Tibial nerve (tissue), 4 donors: ENCODE measurements around the gene FGFR1OP2. TPM values are rescaled to one million over a fixed set of nuclear protein-coding genes. Genes with fewer than 3 reads are reported as not detected.

Experiments used
- DNase-seq, 2 donors: peaks; one replicate each; pipeline ENCODE4 v3.0.0-alpha.2; 2019; ENCODE audit warnings: low spot score in 2 of 2
- H3K27ac ChIP-seq, 4 donors: fragments of 200-600 bp; sonication (generic) in 3 of 4; one replicate each; pipeline ENCODE4 v1.5.1; 2017 to 2019; ENCODE audit warnings: mild to moderate bottlenecking in 1 of 4
- H3K27me3 ChIP-seq, 2 donors: fragments of 200-600 bp; sonication (generic) in 1 of 2; one replicate each; pipeline versions ENCODE4 v1.5.1 to v1.6.0; 2017 to 2019
- H3K36me3 ChIP-seq, 3 donors: fragments of 200-600 bp; sonication (generic); one replicate each; pipeline ENCODE4 v1.5.1; 2018 to 2019
- H3K4me1 ChIP-seq, 4 donors: fragments of 200-600 bp; sonication (generic) in 3 of 4; one replicate each; pipeline ENCODE4 v1.5.1; 2017 to 2019
- H3K4me3 ChIP-seq, 4 donors: fragments of 200-600 bp; sonication (generic) in 3 of 4; one replicate each; pipeline ENCODE4 v1.5.1; 2017 to 2019; ENCODE audit warnings: mild to moderate bottlenecking in 1 of 4, moderate library complexity in 1 of 4
- H3K9me3 ChIP-seq, 4 donors: fragments of 200-600 bp; sonication (generic) in 3 of 4; one replicate each; pipeline ENCODE4 v1.5.1; 2017 to 2019
- EP300 ChIP-seq, 2 donors: sonication (generic); formaldehyde crosslinking; IDR thresholded peaks; one replicate each; pipeline ENCODE4 v1.6.1; 2017; ENCODE audit warnings: antibody characterized with exemption in 2 of 2, mild to moderate bottlenecking in 1 of 2
- POLR2A ChIP-seq, 2 donors: fragments of 450-650 bp; IDR thresholded peaks; one replicate each; pipeline ENCODE4 v1.6.1; 2017; ENCODE audit warnings: antibody characterized with exemption in 2 of 2, mild to moderate bottlenecking in 2 of 2, moderate library complexity in 2 of 2
- WGBS, 2 donors: methylation state at CpG; one replicate each; pipeline ENCODE4 v1.1.5; 2018; 5-methylcytosine and 5-hydroxymethylcytosine counted together
- total RNA-seq, 4 donors: library from RNA; depleted of rRNA; stranded (reverse); fragments of >200 nt; gene quantifications; one replicate each; pipeline ENCODE4 v1.1.0, GENCODE V29; 2016
- TF ChIP-seq, protein P1 (sequence below), 5 experiments: fragments of 200-600 bp in 3 of 5; fragments of 450-650 bp in 2 of 5; sonication (generic) in 3 of 5; IDR thresholded peaks; one replicate each; pipeline ENCODE4 v1.5.1; 2016 to 2019; ENCODE audit warnings: antibody characterized with exemption in 5 of 5, mild to moderate bottlenecking in 3 of 5, moderate library complexity in 2 of 5

The FGFR1OP2 gene
- total RNA-seq, 4 donors from 2014 or later, result 106 to 142 (median 129) TPM

DNA sequence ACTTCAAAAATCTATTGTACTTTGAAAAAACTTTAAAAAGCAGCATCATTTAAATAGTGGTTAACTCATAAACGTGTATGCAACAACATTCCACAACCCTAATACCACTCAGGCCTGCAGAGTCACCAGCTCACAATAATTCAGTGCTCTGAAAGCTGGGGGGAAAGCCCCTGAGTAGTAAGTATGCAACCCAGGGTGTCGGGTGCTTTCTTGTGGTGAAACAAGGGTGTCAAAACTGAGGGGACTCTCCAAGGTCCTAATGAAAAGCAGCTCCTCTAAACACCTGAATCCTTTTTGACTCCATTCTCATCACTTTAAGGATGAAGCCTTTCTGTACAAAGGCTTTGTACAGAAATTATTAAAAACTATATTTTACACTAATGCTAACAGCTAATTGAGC is 33.7 kb downstream of the FGFR1OP2 start:
- H3K27me3 ChIP-seq, result no peaks in the 10 kb centered on the region
- no peak overlapping the region for H3K4me3 ChIP-seq
- no peaks in the 10 kb centered on the region for H3K4me1 ChIP-seq
- no peaks in the 10 kb centered on the region for H3K9me3 ChIP-seq
- no peak for TF ChIP-seq EP300 (IDR thresholded peaks at IDR 0.05)
- no peak for TF ChIP-seq POLR2A (IDR thresholded peaks at IDR 0.05)
- TF ChIP-seq, protein P1, sequence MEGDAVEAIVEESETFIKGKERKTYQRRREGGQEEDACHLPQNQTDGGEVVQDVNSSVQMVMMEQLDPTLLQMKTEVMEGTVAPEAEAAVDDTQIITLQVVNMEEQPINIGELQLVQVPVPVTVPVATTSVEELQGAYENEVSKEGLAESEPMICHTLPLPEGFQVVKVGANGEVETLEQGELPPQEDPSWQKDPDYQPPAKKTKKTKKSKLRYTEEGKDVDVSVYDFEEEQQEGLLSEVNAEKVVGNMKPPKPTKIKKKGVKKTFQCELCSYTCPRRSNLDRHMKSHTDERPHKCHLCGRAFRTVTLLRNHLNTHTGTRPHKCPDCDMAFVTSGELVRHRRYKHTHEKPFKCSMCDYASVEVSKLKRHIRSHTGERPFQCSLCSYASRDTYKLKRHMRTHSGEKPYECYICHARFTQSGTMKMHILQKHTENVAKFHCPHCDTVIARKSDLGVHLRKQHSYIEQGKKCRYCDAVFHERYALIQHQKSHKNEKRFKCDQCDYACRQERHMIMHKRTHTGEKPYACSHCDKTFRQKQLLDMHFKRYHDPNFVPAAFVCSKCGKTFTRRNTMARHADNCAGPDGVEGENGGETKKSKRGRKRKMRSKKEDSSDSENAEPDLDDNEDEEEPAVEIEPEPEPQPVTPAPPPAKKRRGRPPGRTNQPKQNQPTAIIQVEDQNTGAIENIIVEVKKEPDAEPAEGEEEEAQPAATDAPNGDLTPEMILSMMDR (IDR thresholded peaks at IDR 0.05), result no peak
- 74 to 80% methylated on average over 2 of the region's 2 CpGs for WGBS, 2 donors
- no peak overlapping the region for H3K27ac ChIP-seq
- no peak for DNase-seq
- H3K36me3 ChIP-seq, result peaks cover 0 to 90% (median 9%) of the 10 kb centered on the region in 3 donors

DNA sequence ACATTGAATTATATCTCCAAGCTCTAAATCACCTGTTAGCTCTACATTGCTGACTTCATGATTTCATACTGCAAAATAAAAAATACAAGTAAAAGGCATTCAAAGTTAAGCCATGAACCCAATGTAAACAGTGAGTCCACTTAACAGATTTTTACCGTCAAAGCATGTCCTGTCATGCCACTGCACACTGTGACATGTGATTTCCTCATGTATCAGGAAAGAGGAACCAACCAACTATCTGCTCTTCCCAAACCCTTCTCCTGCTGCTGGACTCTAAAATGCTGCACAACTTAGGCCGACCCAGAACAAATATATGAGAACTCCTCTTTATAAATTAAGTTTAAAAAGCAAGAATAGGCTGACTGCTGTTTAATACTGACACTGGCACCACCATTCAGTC is 38.4 kb downstream of the FGFR1OP2 start:
- no peak overlapping the region for H3K27ac ChIP-seq
- peak in 1 of 2 donors; percentile 24 for TF ChIP-seq EP300 (IDR thresholded peaks at IDR 0.05)
- TF ChIP-seq POLR2A (IDR thresholded peaks at IDR 0.05), result no peak
- no peak overlapping the region for H3K4me3 ChIP-seq
- 91% methylated on average over 2 of the region's 2 CpGs for WGBS, 2 donors
- H3K36me3 ChIP-seq, result peaks cover 0 to 94% (median 9%) of the 10 kb centered on the region in 3 donors
- DNase-seq, result no peak
- no peaks in the 10 kb centered on the region for H3K9me3 ChIP-seq
- H3K27me3 ChIP-seq, result no peaks in the 10 kb centered on the region
- peaks cover 0 to 7% (median 0%) of the 10 kb centered on the region in 4 donors for H3K4me1 ChIP-seq

DNA sequence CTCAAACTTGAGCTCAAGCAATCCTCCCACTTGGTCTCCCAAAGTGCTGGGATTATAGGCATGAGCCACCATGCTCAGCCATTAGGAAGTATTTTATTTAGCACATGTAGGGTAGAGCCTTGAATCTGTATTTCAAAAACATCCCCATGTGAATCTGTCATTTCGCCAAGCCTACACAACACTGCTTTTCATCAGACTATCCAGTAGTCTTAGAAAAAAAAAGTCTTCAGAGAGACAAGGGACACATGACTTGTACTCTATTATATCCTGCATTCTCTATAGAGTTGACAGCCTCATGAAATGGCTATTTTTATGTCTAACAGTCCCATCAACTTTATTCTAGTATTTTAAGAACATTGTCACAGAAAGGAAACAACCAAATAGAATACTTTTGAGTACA is 40.5 kb downstream of the FGFR1OP2 start:
- Histone ChIP-seq H3K4me3 (no peak overlapping the region), H3K36me3 (peaks cover 0 to 93% (median 9%) of the 10 kb centered on the region in 3 donors), H3K27me3 (no peaks in the 10 kb centered on the region), H3K4me1 (peaks cover 0 to 7% (median 0%) of the 10 kb centered on the region in 4 donors), H3K27ac (no peak overlapping the region), H3K9me3 (no peaks in the 10 kb centered on the region)
- WGBS, 2 donors, result 50 to 54% methylated on average over 1 of the region's 1 CpG
- TF ChIP-seq, protein P1 (IDR thresholded peaks at IDR 0.05), result no peak
- TF ChIP-seq EP300 (IDR thresholded peaks at IDR 0.05) (no peak), POLR2A (IDR thresholded peaks at IDR 0.05) (no peak)
- no peak for DNase-seq

DNA sequence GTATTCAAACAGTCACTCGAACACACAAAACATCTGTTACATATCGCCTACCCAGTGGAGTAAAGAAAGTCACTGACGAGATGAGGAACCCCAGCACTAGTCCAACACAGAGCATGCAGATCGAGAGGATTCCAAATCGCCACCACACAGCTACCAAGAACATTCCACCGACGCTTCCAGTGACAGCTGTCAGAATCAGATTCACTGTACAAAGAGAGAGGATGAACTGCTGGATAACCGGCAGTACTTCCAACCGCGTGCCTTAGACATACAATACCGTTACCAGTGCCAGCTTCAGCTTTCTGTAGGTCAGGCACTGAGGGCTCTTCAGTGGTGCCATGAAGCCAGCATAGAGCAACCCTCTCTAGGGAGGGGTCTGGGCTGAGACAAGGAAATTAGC is 41.5 kb downstream of the FGFR1OP2 start:
- Histone ChIP-seq H3K4me1 (peaks cover 0 to 7% (median 0%) of the 10 kb centered on the region in 4 donors), H3K4me3 (no peak overlapping the region), H3K27me3 (no peaks in the 10 kb centered on the region), H3K9me3 (no peaks in the 10 kb centered on the region), H3K36me3 (peaks cover 0 to 84% (median 7%) of the 10 kb centered on the region in 3 donors), H3K27ac (no peak overlapping the region)
- no peak for DNase-seq
- TF ChIP-seq, protein P1 (IDR thresholded peaks at IDR 0.05), result no peak
- TF ChIP-seq EP300 (IDR thresholded peaks at IDR 0.05) (no peak), POLR2A (IDR thresholded peaks at IDR 0.05) (no peak)
- 90 to 95% methylated on average over 11 of the region's 11 CpGs for WGBS, 2 donors

DNA sequence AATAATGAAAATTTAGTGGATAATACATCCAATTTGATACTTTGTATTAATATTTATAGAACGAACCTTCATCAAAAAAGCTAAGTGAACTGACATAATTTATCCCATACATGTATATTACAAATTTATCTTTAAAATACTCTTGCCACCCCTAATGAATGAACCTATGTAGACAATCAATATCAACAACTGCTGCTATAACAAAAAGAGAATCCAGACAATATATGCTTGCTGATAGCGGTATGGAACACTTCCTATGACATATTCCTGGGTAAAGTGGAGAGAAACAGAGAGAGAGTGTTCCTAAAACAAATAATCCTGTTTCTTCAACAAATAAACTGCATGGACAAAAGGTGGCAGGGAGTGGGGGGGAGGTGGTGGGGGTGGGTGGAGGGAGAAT is 44.6 kb downstream of the FGFR1OP2 start:
- H3K36me3 ChIP-seq, result peaks cover 0 to 56% (median 7%) of the 10 kb centered on the region in 3 donors
- H3K27me3 ChIP-seq, result no peaks in the 10 kb centered on the region
- H3K4me3 ChIP-seq, result no peak overlapping the region
- WGBS, 2 donors, result 95 to 98% methylated on average over 2 of the region's 2 CpGs
- H3K27ac ChIP-seq, result no peak overlapping the region
- no peak for DNase-seq
- H3K4me1 ChIP-seq, result peaks cover 0 to 18% (median 0%) of the 10 kb centered on the region in 4 donors
- TF ChIP-seq, protein P1 (IDR thresholded peaks at IDR 0.05), result no peak
- TF ChIP-seq EP300 (IDR thresholded peaks at IDR 0.05) (no peak), POLR2A (IDR thresholded peaks at IDR 0.05) (no peak)
- H3K9me3 ChIP-seq, result no peaks in the 10 kb centered on the region
